Prostate gland (tissue), 2 donors: ENCODE measurements around the gene DRD2.

Source experiments
- POLR2AphosphoS5 ChIP-seq: sonication (generic); formaldehyde crosslinking; IDR thresholded peaks from one replicate; pipeline ENCODE4 v1.6.1; 2017; ENCODE audit warnings: antibody characterized with exemption
- TF ChIP-seq, protein P1 (sequence below), 4 experiments: fragments of 200-600 bp in 2 of 4; fragments of 450-650 bp in 2 of 4; sonication (generic) in 2 of 4; IDR thresholded peaks; 1 replicate in 3 of 4; 2 replicates in 1 of 4; pipeline ENCODE4 v1.5.1; 2016 to 2019; ENCODE audit warnings: antibody characterized with exemption in 4 of 4, mild to moderate bottlenecking in 2 of 4, moderate library complexity in 2 of 4

DNA sequence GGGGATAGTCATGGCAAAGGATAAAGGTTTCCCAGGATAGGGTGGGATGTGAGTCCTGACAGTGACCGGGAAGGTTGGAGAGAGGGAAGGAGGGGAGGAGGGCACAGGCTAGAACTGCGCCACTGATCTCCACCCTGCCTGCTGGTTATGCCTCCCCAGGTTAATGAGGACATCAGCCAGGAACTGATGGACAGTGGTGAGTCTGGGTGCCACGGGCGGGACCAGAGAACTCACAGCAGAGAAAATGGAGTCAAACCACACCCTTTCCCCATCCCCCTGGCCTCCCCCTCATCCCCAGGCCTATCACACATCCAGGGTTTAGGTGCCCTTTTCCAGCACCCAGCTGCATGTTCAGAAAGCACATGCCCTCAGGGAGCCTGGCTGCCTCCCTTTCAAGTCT, 77.4 kb downstream of the DRD2 start:
- no peak for TF ChIP-seq POLR2AphosphoS5
- TF ChIP-seq, protein P1, sequence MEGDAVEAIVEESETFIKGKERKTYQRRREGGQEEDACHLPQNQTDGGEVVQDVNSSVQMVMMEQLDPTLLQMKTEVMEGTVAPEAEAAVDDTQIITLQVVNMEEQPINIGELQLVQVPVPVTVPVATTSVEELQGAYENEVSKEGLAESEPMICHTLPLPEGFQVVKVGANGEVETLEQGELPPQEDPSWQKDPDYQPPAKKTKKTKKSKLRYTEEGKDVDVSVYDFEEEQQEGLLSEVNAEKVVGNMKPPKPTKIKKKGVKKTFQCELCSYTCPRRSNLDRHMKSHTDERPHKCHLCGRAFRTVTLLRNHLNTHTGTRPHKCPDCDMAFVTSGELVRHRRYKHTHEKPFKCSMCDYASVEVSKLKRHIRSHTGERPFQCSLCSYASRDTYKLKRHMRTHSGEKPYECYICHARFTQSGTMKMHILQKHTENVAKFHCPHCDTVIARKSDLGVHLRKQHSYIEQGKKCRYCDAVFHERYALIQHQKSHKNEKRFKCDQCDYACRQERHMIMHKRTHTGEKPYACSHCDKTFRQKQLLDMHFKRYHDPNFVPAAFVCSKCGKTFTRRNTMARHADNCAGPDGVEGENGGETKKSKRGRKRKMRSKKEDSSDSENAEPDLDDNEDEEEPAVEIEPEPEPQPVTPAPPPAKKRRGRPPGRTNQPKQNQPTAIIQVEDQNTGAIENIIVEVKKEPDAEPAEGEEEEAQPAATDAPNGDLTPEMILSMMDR (IDR thresholded peaks at IDR 0.05) = no peak
